Endothelial cell of umbilical vein (primary cell): Measurements from ENCODE around the gene MYOM3.

ENCODE experiments used
- EZH2 ChIP-seq: IDR thresholded peaks from 2 replicates; pipeline ENCODE4 v1.6.1; 2012; ENCODE audit warnings: borderline replicate concordance, low read depth, mild to moderate bottlenecking, moderate library complexity, low read length, inconsistent platforms; ENCODE audit not compliant: severe bottlenecking
- POLR2AphosphoS5 ChIP-seq: IDR thresholded peaks from 2 replicates; pipeline ENCODE4 v1.6.1; 2012; ENCODE audit warnings: low read depth, mild to moderate bottlenecking, control low read depth, low read length, moderate library complexity; ENCODE audit not compliant: insufficient read depth
- TF ChIP-seq, protein P1 (sequence below), 2 donors: IDR thresholded peaks; 1 replicate in 1 of 2; 2 replicates in 1 of 2; pipeline ENCODE4 v1.5.1; 2011; ENCODE audit warnings: low read length in 2 of 2, mild to moderate bottlenecking in 2 of 2, moderate library complexity in 2 of 2, control low read depth in 1 of 2, inconsistent platforms in 1 of 2, low read depth in 1 of 2; ENCODE audit not compliant: insufficient read depth in 1 of 2; ENCODE audit errors: extremely low read depth in 1 of 2
- TF ChIP-seq, protein P2 (sequence below): IDR thresholded peaks from 2 replicates; pipeline ENCODE4 v1.6.1; 2011; ENCODE audit not compliant: insufficient read depth, insufficient read length

DNA sequence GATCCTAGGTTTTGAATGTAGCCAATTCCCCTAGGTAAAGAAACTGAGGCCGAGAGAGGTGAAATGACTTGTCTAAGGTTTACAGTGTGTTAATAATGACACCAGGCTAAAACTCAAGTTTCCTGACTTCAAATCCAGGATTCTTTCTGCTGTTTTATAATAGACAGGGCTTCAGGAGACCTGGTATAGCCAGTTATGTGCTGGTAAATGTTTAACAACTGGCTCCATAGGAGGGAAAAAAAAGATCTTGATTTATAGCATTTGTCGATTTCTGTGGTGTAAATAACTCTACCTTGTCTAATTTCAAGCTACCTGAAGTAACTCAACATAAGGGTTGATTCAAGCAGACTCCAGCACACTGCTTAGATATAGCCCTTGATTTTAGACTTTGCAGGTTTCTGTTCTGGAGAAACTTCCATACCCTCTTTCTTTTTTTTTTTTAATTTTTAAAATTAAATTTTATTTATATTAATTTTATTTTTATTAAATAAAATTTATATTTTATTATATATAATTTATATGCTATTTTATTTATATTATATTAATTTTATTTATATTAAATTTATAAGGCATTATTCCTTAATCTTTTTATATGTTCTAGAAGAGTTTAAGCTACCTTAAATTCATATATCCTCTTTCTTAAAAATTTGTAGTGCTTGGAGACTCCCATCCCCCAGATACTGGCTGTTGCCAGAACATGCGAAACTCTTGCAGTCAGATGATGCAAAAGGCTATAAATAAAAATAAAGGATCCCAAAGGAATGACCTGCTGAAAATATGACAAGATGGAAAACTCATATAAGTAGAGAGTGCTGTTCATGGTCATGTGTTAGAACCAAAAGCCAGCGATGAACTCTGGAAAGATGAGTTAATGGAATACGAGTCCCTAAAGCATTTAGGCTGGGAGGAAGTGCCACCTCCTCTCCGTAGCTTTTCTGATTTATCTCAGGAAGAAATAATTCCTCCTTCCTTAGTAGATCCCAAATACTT lies 96.4 kb downstream of the MYOM3 start:
- TF ChIP-seq EZH2 (no peak), POLR2AphosphoS5 (no peak)
- TF ChIP-seq, protein P1, sequence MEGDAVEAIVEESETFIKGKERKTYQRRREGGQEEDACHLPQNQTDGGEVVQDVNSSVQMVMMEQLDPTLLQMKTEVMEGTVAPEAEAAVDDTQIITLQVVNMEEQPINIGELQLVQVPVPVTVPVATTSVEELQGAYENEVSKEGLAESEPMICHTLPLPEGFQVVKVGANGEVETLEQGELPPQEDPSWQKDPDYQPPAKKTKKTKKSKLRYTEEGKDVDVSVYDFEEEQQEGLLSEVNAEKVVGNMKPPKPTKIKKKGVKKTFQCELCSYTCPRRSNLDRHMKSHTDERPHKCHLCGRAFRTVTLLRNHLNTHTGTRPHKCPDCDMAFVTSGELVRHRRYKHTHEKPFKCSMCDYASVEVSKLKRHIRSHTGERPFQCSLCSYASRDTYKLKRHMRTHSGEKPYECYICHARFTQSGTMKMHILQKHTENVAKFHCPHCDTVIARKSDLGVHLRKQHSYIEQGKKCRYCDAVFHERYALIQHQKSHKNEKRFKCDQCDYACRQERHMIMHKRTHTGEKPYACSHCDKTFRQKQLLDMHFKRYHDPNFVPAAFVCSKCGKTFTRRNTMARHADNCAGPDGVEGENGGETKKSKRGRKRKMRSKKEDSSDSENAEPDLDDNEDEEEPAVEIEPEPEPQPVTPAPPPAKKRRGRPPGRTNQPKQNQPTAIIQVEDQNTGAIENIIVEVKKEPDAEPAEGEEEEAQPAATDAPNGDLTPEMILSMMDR (IDR thresholded peaks at IDR 0.05; ENCODE audit: extremely low read depth in 1 of 2, insufficient read depth in 1 of 2, low read depth in 1 of 2, low read length in 2 of 2): no peak
- TF ChIP-seq, protein P2, sequence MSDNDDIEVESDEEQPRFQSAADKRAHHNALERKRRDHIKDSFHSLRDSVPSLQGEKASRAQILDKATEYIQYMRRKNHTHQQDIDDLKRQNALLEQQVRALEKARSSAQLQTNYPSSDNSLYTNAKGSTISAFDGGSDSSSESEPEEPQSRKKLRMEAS: no peak
